SKM-1 treated with dmso at 0.1 percent for 144 hours (cell line): ENCODE results near the gene MARCHF7.
"Not testable (repeated sequence)": the region's sequence is repeated elsewhere in the genome, so short reads cannot be mapped to it uniquely, and the experiment has no call there.

Experiments
- DNase-seq: peaks from one replicate; lab custom pipeline; 2025; ENCODE audit not compliant: unreplicated experiment; lab: John Stamatoyannopoulos, UW

The MARCHF7 gene

DNA sequence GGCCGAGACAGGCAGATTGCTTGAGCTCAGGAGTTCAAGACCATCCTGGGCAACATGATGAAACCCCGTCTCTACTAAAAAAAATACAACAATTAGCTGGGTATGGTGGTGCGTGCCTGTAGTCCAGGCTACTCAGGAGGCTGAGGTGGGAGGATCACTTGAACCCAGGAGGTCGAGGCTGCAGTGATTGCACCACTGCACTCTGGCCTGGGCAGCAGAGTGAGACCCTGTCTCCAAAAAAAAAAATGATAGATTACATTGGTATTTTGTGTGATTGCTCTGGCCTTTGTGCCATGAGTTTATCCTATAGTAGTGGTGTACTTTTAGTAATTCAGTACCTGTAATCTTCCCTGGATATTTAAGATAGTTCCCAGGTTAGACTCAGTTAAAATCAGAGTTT, 4.1 kb downstream of the MARCHF7 start:
- DNase-seq: not testable (repeated sequence)

DNA sequence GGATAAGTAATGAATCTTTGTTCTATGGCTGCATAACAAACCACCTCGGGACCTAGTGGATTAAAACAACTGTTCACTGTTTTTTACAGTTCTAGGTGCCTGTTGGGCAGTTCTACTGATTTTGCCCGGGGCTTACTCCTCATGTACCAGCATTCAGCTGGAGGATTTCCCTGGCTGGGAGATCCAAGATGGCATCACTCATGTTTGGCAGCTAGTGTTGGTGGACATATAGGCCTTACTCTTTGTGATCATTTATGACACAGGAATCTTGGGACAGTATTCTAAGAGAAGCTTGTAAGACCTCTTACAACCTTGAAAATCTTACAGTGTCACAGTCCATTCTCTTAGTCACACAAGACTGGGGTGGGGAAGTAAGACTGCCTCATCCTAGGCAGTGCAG, 4.6 kb downstream of the MARCHF7 start:
- DNase-seq: no peak

DNA sequence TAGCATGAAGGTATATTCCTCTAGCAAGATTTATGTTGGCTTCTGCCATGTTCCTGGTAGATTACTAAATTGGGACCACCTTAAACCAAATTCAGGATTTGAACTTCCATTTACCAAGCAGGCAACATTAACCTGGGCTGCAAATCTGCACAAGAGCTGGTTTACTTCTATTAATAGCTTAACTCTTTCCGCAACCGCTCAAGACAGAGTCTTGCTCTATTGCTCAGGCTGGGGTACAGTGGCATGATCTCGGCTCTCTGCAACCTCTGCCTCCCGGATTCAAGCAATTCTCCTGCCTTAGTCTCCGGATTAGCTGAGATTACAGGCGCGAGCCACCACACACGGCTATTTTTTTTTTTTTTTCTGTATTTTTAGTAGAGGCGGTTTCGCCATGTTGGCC, 8.4 kb downstream of the MARCHF7 start:
- no peak for DNase-seq

DNA sequence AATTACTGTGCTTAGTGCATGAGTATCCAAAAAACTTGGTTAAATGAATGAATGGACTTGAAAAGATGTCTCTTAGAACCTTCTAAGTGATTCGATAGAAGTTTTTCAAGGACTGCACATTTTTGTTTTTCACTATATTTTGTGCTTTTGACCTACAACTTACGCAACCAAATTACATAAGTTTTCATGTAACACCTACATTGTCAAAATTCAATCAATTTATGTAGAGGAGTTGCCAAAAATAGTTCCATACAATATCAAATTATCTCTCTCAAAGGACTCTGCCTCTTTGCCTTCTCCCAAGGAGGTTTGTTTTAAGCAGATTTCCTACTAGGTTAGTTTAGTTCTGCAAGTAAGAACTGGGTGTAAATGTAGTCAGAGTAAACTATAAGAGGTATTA, 10.3 kb downstream of the MARCHF7 start:
- DNase-seq: no peak

DNA sequence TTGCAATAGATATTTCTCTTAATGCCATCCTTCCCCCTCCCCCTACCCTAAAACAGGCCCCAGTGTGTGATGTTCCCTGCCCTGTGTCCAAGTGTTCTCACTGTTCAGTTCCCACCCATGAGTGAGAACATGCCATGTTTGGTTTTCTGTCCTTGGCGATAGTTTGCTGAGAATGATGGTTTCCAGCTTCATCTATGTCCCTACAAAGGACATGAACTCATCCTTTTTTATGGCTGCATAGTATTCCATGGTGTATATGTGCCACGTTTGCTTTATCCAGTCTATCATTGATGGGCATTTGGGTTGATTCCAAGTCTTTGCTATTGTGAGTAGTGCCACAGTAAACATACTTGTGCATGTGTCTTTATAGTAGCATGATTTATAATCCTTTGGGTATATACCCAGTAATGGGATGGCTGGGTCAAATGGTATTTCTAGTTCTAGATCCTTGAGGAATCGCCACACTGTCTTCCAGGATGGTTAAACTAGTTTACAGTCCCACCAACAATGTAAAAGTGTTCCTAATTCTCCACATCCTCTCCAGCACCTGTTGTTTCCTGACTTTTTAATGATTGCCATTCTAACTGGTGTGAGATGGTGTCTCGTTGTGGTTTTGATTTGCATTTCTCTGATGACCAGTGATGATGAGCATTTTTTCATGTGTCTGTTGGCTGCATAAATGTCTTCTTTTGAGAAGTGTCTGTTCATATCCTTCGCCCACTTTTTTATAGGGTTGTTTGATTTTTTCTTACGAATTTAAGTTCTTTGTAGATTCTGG, 12.7 kb downstream of the MARCHF7 start:
- DNase-seq: not testable (repeated sequence)

DNA sequence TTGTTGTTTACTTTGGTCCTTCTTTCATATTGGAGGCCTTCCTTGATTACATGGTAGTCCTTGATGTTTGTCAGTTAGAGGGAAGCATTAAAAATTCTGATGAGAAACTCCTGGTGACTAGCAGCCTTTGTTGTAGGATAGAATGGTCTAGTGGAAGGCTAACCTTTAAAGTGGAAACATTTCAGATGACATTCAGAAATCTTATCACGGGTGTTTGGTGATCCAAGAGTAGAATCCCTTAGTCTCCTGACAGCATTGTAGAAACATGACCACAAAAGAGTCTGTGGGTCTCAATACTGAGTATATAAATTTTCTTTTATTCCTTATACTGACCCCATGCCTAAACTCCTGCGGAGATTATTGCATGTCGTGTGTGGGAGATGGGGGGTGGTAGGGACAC, 13.4 kb downstream of the MARCHF7 start:
- no peak for DNase-seq

DNA sequence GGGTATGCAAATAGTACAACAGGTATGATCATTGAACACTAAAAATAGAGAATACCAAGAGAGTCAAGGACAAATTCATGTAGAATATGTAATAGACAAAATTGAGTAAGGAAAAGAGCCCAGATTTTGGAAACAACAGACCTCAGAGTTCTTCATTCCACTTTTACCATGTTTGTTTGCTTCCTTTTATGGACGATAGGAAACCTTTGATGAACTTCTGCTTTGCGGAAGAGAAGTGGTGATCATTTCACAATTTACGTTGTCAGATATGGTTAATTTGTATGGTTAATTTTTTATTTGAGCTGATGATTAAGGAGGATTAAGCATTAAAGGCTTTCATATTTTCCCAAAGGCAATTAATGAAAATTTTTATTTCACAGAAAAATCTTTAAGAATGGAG, 16.3 kb downstream of the MARCHF7 start:
- DNase-seq: no peak

DNA sequence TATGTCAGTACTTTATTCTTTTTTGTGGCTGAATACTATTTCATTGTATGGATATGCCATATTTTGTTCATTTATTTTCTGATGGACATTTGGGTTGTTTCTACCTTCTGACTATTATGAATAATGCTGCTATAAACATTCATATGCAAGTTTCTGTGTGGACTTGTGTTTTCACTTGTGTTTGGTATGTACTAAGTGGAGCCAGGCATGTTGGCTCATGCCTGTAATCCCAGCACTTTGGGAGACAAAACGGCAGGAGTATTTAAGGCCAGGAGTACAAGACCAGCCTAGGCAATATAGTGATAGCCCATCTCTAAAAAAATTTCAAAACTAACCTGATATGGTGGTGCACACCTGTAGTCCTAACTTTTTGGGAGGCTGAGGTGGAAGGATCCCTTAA, 23.3 kb downstream of the MARCHF7 start:
- no peak for DNase-seq

DNA sequence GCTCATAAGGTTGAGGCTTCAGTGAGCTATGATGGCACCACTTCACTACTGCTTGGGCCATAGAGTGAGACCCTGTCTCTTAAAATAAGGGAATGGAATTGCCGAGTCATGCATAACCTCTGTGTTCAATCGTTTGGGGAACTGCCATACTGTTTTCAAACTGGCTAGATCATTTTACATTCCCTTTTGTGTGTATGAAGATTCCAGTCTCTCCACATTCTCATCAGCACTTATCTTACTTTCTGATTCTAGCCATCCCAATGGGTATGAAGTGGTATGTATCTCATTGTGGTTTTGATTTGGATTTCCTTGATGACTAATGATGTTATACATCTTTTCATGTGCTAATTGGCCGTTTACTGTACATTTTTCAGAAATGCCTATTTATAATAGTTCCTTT, 23.7 kb downstream of the MARCHF7 start:
- DNase-seq: no peak

DNA sequence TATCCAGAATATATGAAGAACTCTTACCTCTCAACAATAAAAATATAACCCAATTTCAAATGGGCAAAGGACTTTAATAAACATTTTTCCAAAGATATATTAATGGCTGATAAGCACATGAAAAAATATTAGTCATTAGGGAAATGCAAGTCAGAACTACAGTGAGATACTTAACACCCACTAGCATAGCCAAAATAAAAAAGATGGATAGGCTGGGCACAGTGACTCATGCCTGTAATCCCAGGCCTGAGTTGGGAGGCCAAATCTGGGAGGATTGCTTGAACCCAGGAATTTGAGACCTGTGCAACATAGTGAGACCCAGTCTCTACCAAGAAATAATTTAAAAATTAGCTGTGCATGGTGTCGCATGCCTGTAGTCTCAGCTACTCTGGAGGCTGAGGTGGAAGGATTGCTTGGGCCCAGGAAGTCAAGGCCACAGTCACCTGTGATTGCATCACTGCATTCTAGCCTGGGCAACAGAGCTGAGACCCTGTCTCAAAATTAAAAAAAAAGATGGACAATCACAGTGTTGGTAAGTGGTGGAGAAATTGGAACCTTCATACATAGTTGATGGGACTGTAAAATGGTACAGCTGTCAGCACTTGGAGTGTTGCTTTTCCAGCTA, 25.1 kb downstream of the MARCHF7 start:
- no peak for DNase-seq

DNA sequence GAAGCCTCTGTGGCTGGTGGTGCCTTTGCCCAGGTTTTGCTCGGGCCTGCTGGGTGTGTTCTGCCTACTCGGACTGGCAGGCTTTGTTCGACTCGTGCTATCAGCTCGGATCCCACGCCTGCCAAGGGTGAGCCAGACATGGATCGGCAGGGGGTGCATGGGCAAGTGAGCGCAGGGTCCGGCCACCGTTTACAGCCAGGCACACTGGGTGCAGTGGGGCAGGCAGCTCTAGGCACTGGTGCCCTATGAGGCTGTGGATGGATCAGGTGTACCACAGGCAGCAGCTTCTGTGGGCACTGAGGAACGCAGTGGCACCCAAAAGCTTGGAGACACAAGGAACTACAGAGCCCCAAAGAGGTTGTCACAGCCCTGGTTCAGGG, 25.6 kb downstream of the MARCHF7 start:
- DNase-seq: no peak

DNA sequence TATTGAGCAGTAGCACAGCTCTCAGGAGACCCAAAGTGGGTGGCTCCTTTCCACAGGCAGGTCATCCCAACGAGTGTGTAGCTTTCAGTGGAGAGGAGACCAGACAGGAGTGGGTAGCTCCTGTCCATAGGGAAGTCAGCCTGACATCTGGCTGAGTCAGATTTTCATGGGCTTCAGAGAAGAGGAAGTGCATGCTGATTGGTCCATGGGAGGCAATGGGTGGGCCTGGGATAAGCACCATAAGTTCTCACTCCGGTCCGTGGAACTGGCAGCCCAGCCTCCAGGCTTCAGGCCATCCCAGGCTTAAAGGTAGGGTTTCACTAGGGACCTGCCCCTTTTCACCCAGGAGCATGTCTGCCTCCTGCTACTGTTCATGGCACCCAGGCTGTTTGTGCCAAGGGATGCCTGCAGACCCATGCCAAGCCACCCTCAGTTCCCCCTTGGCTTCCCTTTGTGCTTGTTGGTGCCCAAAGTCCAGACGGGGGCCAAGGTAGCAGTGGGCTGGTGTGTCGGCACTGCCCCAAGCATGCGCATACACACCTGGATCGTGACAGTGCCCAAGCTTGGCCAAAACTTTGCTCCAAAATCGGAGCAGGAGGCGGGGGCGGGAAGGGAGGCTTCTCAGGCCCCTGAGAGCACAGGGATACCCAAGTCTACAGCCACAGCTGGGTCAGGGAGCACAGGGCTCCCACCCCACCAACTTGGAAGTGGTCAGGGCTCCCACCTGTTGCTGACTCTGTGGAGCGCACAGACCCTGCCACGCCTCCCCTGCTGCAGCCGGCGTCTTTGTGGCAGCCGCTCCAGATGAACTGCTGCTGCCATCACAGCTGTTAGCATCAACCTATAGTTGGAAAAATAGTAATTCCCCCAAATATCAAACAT, 26.4 kb downstream of the MARCHF7 start:
- DNase-seq: no peak

DNA sequence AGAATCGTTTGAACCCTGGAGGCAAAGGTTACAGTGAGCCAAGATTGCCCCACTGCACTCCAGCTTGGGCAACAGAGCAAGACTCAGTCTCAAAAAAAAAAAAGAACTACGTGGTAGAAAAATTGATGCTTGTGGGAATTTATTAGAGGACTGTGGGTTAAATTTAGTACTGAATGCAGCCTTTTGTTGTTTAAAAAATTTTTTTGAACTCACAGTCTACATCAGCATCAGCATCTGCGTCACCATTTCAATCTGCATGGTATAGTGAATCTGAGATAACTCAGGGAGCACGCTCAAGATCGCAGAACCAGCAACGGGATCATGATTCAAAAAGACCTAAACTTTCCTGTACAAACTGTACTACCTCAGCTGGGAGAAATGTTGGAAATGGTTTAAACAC, 30.5 kb downstream of the MARCHF7 start:
- no peak for DNase-seq

DNA sequence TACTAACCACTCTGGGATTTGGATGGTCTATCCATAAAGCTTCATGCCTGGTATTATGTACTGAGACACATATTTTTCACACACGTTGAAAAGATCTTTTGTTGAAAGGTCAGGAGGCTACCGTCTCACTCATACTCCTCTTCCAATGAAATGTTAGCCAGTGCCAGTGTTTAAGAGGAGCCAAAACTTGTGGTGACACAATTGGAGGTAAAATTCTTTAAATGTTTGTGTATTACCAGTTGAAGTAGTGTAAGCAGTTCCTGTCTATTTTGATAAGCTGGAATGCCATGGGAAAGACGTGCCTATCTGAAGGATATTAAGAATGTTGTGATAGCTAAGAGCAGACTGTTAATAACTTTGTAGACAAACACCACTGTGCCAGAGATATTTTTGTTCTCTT, 32.1 kb downstream of the MARCHF7 start:
- no peak for DNase-seq

DNA sequence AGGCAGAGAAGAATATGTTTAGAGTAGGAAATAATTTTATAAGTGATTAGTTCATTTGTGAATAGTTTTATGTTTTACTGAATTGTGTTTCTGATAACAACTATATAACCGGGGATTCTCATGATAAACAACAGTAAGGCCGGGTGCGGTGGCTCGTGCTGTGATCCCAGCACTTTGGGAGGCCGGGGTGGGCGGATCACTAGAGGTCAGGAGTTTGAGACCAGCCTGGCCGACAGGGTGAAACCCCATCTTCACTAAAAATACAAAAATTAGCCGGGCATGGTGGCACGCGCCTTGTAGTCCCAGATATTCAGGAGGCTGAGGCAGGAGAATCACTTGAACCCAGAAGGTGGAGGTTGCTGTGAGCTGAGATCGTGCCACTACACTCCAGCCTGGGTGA, 32.9 kb downstream of the MARCHF7 start:
- not testable (repeated sequence) for DNase-seq

DNA sequence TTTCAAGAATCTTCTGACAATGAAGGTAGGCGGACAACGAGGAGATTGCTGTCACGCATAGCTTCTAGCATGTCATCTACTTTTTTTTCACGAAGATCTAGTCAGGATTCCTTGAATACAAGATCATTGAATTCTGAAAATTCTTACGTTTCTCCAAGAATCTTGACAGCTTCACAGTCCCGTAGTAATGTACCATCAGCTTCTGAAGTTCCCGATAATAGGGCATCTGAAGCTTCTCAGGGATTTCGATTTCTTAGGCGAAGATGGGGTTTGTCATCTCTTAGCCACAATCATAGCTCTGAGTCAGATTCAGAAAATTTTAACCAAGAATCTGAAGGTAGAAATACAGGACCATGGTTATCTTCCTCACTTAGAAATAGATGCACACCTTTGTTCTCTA, 35.8 kb downstream of the MARCHF7 start:
- DNase-seq: no peak

DNA sequence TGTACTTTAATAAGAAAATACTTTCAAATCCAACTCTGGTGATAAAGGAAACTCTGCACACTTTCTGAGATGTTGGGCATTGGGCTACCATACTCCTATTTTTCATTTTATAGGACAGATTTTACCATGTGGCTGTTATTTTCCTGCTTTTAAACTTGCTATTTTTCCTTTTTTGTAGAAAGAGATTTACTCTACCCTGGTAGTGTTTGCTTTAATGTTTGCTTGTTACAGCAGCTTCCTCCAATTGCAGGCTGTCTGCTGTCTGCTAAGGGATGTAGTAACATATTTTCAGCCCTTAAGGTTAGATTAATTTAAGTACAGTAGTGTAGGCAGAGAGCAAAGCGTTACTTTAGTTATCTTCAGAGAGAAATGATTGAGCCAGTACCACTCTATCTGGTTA, 38.6 kb downstream of the MARCHF7 start:
- DNase-seq: no peak

DNA sequence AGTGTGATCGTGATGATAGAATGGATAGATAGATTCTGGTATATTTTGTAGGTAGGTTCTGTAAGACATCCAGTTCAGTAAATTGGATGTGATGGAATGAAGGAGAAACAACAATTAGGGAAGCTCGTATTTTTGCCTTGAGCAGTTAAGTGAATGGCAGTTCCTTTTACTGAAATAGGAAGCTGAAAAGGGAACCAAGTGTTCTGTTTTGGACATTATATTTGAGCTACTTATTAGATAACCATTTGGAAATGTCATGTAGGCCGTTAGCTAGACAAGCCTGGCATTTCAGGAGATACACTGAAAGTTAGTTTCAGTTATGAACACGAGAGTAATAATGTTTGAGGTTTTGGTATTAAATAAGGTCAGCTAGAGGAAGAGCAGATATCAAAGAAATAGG, 41.5 kb downstream of the MARCHF7 start:
- peak; percentile 83 for DNase-seq

DNA sequence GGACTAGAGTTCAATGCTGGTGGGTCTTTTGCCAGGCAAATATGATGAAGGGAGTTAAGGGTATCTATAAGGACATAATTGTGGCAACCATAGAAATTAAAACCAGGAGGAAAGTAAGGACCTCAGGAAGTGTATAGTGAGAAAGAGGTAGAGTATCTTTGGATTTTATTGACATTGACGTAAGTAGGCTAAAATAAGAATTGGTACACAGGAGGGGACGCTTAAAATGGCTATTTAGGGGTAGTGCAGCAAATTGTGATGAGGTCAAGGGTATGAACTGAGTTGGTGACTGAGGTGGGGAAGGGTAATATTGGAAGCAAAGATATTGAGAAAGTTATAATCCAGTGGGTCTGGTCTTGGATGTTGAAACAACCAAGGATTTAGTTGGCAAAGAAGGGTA, 42.7 kb downstream of the MARCHF7 start:
- DNase-seq: no peak

DNA sequence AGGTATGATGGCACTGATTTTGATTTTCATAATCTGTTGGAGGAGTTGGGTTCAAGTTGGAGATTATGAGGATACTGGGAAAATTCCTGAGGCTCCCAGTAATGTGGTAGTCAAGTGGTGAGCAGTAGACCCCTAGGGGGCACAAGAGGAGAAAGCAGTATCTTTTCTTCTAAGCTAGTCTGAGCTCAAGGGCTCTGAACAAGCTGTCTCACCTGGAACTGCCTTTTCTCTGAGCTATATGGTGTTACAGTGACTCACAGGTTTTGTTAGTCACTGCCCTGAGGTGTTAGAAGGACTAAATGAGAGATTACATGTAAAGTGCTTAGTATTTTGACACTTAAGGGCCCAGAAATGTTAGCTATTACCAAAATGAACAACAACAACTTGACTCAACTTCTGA, 43.5 kb downstream of the MARCHF7 start:
- DNase-seq: no peak

DNA sequence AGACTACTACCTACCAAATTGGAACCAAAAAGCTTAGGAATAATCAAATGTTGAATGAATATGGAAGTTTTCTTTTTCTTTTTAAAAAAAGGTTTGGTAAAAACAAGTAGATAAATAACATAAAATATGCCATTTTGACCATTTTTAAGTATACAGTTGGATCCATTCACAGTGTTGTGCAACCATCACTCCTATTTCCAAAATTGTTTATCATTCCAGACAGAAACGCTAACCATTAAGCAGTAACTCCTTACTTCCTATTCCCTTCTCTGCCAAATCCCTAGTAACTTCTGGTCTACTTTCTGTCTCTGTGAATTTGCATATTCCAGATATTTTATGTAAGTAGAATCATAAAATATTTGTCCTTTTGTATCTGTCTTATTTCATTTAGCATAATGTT, 45.9 kb downstream of the MARCHF7 start:
- no peak for DNase-seq

DNA sequence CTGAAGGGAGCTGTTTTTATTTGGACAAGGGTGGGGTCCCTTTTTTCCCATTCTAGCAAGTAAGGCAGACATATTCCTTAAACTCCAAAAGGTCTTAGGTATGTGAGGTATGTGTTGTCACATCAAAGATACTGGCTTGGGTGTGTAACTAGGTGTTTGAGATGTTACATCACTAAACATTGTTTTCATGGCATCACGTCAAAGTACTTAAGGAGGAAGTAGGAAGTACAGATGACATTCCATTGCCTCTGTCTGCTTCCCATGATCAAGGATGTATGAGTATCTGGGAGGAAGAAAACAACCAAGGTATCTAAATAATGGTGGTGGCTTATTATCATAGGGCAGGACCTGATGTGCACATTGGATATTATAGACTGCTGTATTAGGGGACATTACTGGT, 46.4 kb downstream of the MARCHF7 start:
- DNase-seq: no peak
